ENCODE results near the gene CDC42BPA. TPM values are rescaled to one million over a fixed set of nuclear protein-coding genes. Genes with fewer than 3 reads are reported as not detected.

CDC42BPA gene
- total and polyA plus RNA-seq, 2 of the 8 experiments (the other 6 are each of a cell fraction or from before 2014, with no cell fraction given) = 7.1 to 28.5 TPM

GRCh38 chr1:227311389-227312001 lies 6.8 kb downstream of the CDC42BPA start:
- H3K4me3 ChIP-seq (ENCODE audit: extremely low read depth in 1 of 4, insufficient read depth in 2 of 4, low read depth in 3 of 4, low read length in 4 of 4) = no peak overlapping the region
- CTCF ChIA-PET (ENCODE audit: partially characterized antibody) = interaction anchor here (0.9 kb wide), 1 partner anchor 11 kb away, joined by 3 read pairs; no protein-coding TSS in a partner anchor
- no peak for TF ChIP-seq POU5F1 (IDR thresholded peaks at IDR 0.05; ENCODE audit: low read depth, low read length)
- TF ChIP-seq HDAC2 (IDR thresholded peaks at IDR 0.05; ENCODE audit: borderline replicate concordance in 1 of 2, low read depth in 2 of 2, low read length in 2 of 2) = no peak
- TF ChIP-seq SP4 (IDR thresholded peaks at IDR 0.05; ENCODE audit: low read length) = no peak
- TF ChIP-seq, protein P1, sequence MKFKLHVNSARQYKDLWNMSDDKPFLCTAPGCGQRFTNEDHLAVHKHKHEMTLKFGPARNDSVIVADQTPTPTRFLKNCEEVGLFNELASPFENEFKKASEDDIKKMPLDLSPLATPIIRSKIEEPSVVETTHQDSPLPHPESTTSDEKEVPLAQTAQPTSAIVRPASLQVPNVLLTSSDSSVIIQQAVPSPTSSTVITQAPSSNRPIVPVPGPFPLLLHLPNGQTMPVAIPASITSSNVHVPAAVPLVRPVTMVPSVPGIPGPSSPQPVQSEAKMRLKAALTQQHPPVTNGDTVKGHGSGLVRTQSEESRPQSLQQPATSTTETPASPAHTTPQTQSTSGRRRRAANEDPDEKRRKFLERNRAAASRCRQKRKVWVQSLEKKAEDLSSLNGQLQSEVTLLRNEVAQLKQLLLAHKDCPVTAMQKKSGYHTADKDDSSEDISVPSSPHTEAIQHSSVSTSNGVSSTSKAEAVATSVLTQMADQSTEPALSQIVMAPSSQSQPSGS (IDR thresholded peaks at IDR 0.05; ENCODE audit: low read length) = no peak
- no peak for TF ChIP-seq EGR1 (IDR thresholded peaks at IDR 0.05; ENCODE audit: borderline replicate concordance, low read depth, low read length)
- no peak overlapping the region for H3K9ac ChIP-seq (replicated peaks in 1 of 4; ENCODE audit: extremely low read depth in 1 of 4, low read depth in 3 of 4, low read length in 3 of 4)
- H3K4me2 ChIP-seq (ENCODE audit: insufficient read depth in 1 of 2, low read depth in 2 of 2, low read length in 2 of 2) = no peak overlapping the region
- no peak overlapping the region for H2BK5ac ChIP-seq (ENCODE audit: low read depth, low read length)
- peaks cover 2% of the 10 kb centered on the region; the same call in 1 of the 2 replicates for H3K23me2 ChIP-seq (ENCODE audit: low read depth, low read length)
- no peak overlapping the region for H2AFZ ChIP-seq (ENCODE audit: low read length)
- FAIRE-seq = no peak
- H3K4me1 ChIP-seq (replicated peaks in 1 of 4; ENCODE audit: control insufficient read depth in 3 of 4, insufficient read depth in 4 of 4, low read length in 3 of 4) = no peaks in the 10 kb centered on the region
- no peaks in the 10 kb centered on the region for H3K9me3 ChIP-seq (ENCODE audit: insufficient read depth in 2 of 2, low read depth in 1 of 2, low read length in 1 of 2)
- H3K36me3 ChIP-seq (ENCODE audit: control insufficient read depth in 2 of 4, insufficient read depth in 4 of 4, low read length in 3 of 4) = no peaks in the 10 kb centered on the region
- H3K79me2 ChIP-seq (ENCODE audit: control insufficient read depth in 1 of 2, insufficient read depth in 2 of 2, low read length in 2 of 2) = peaks cover 4 to 98% of the 10 kb centered on the region in 2 experiments; a peak in 3 of 4 replicates
- no peak overlapping the region for H3K4ac ChIP-seq (replicated peaks; ENCODE audit: insufficient read length, low read depth, low read length)
- no peak overlapping the region for H4K8ac ChIP-seq (ENCODE audit: extremely low read depth, insufficient read depth, low read length)
- H4K91ac ChIP-seq (replicated peaks; ENCODE audit: insufficient read length, low read length) = no peak overlapping the region
- H4K20me1 ChIP-seq (replicated peaks in 1 of 2; ENCODE audit: control insufficient read depth in 1 of 2, insufficient read depth in 2 of 2, low read length in 2 of 2) = peaks cover 2 to 4% of the 10 kb centered on the region in 2 experiments
- no peak overlapping the region for H2BK12ac ChIP-seq (ENCODE audit: low read depth, low read length)
- H2BK20ac ChIP-seq (ENCODE audit: low read length) = no peak overlapping the region
- WGBS, 2 experiments (ENCODE audit: extremely low coverage in 1 of 2, insufficient coverage in 1 of 2, insufficient read length in 1 of 2, insufficient replicate concordance in 2 of 2, low coverage in 1 of 2, low lambda C conversion rate in 2 of 2, missing lambda C conversion rate in 1 of 2) = 83% methylated on average over 4 of the region's 4 CpGs; no CpG with 5 or more reads in 1 of the 2 experiments
- no peak overlapping the region for H2BK120ac ChIP-seq (replicated peaks; ENCODE audit: low read depth, low read length)
- POLR2A ChIA-PET (ENCODE audit: partially characterized antibody) = interaction anchor here (0.6 to 1.4 kb wide), 3 partner anchors 11 to 149 kb away, joined by 3 to 4 read pairs (median 3); no protein-coding TSS in a partner anchor
- H3K79me1 ChIP-seq (ENCODE audit: low read depth, low read length) = peaks cover 2% of the 10 kb centered on the region
- no peak for DNase-seq (ENCODE audit: low read depth in 1 of 2, low spot score in 2 of 2)
- no peak overlapping the region for H3K14ac ChIP-seq (ENCODE audit: insufficient read length)
- no peak overlapping the region for H3K23ac ChIP-seq (ENCODE audit: insufficient read length)
- H4K5ac ChIP-seq (ENCODE audit: insufficient read length, low read depth, low read length) = no peak overlapping the region
- H2AK5ac ChIP-seq (ENCODE audit: low read depth, low read length) = no peak overlapping the region
- H3K18ac ChIP-seq (ENCODE audit: extremely low read depth, low read length) = no peak overlapping the region
- H3K56ac ChIP-seq (replicated peaks; ENCODE audit: insufficient read length, low read depth, low read length) = no peak overlapping the region
- H3K27me3 ChIP-seq (replicated peaks in 1 of 4; ENCODE audit: control insufficient read depth in 3 of 4, extremely low read depth in 1 of 4, insufficient read depth in 3 of 4, low read length in 3 of 4) = no peaks in the 10 kb centered on the region
- H2BK15ac ChIP-seq (ENCODE audit: low read length) = no peak overlapping the region
- H3K27ac ChIP-seq (ENCODE audit: low read depth, low read length) = no peak overlapping the region

Measured in H1 (cell line).